ENCODE data around the gene NLE1. TPM values are rescaled to one million over a fixed set of nuclear protein-coding genes. Genes with fewer than 3 reads are reported as not detected.
"Not testable (repeated sequence)": the region's sequence is repeated elsewhere in the genome, so short reads cannot be mapped to it uniquely, and the experiment has no call there.

The NLE1 gene
- total RNA-seq, 1 donor from 2014 or later, result 23.8 TPM

- no peaks in the 10 kb centered on the region for H3K4me1 Mint-ChIP-seq
- no peaks in the 10 kb centered on the region for H3K9me3 Mint-ChIP-seq
- H3K4me3 Mint-ChIP-seq, result no peak overlapping the region
- TF ChIP-seq, protein P1, sequence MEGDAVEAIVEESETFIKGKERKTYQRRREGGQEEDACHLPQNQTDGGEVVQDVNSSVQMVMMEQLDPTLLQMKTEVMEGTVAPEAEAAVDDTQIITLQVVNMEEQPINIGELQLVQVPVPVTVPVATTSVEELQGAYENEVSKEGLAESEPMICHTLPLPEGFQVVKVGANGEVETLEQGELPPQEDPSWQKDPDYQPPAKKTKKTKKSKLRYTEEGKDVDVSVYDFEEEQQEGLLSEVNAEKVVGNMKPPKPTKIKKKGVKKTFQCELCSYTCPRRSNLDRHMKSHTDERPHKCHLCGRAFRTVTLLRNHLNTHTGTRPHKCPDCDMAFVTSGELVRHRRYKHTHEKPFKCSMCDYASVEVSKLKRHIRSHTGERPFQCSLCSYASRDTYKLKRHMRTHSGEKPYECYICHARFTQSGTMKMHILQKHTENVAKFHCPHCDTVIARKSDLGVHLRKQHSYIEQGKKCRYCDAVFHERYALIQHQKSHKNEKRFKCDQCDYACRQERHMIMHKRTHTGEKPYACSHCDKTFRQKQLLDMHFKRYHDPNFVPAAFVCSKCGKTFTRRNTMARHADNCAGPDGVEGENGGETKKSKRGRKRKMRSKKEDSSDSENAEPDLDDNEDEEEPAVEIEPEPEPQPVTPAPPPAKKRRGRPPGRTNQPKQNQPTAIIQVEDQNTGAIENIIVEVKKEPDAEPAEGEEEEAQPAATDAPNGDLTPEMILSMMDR (IDR thresholded peaks at IDR 0.05; ENCODE audit: unreplicated experiment), result no peak
- no peaks in the 10 kb centered on the region for H3K36me3 Mint-ChIP-seq
- H3K27me3 Mint-ChIP-seq (ENCODE audit: low read depth), result peaks cover 56% of the 10 kb centered on the region
- DNase-seq (ENCODE audit: low spot score in 2 of 2, unreplicated experiment in 2 of 2), result no peak
- no peak overlapping the region for H3K27ac Mint-ChIP-seq
Measured at GRCh38 chr17:35185849-35186248, 43.7 kb upstream of the NLE1 start.

DNA sequence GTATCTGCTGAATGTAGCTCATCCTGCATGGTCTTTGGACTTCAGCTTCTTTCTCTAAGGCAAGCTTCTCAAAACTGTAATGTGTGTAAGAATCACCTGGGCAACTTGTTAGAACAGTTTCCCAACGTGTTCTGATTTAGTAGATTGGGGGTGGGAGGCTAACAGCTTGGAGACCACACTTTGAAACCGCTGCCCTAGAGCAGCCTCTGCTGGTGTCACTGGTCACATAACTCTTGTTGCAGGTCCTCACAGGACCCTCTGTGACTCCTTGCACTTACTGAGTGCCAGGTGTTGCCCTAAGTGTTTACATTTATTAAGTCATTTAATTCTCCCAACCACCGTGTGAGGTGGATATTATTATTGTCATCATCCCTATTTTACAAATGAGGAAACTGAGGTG lies 42.2 kb upstream of the NLE1 start:
- H3K4me1 Mint-ChIP-seq, result no peaks in the 10 kb centered on the region
- no peaks in the 10 kb centered on the region for H3K36me3 Mint-ChIP-seq
- H3K4me3 Mint-ChIP-seq, result no peak overlapping the region
- DNase-seq (ENCODE audit: low spot score in 2 of 2, unreplicated experiment in 2 of 2), result no peak
- H3K9me3 Mint-ChIP-seq, result no peaks in the 10 kb centered on the region
- H3K27ac Mint-ChIP-seq, result no peak overlapping the region
- TF ChIP-seq, protein P1 (IDR thresholded peaks at IDR 0.05; ENCODE audit: unreplicated experiment), result no peak
- peaks cover 48% of the 10 kb centered on the region for H3K27me3 Mint-ChIP-seq (ENCODE audit: low read depth)

DNA sequence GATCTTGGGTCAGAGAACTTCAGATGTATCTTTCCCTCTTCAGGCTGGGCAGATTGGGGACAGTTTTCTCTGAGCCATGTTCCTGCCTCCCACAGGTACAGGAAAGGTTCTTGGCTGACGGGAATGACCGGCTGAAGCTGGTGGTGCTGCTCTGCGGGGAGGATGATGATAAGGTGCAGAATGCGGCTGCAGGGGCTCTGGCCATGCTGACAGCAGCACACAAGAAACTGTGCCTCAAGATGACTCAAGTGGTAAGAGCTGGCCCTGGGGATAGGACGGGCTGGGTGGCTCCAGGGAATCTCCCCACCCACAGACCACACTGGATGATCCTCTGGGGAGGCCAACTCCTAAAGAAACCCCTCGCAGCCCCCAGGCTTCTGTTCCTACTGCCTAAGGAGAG lies 41.2 kb upstream of the NLE1 start:
- Mint-ChIP-seq H3K4me3 (no peak overlapping the region), H3K9me3 (peaks cover 4% of the 10 kb centered on the region), H3K27me3 (ENCODE audit: low read depth) (peaks cover 45% of the 10 kb centered on the region), H3K36me3 (no peaks in the 10 kb centered on the region), H3K27ac (no peak overlapping the region), H3K4me1 (no peaks in the 10 kb centered on the region)
- TF ChIP-seq, protein P1 (IDR thresholded peaks at IDR 0.05; ENCODE audit: unreplicated experiment), result no peak
- DNase-seq (ENCODE audit: low spot score in 2 of 2, unreplicated experiment in 2 of 2), result no peak

DNA sequence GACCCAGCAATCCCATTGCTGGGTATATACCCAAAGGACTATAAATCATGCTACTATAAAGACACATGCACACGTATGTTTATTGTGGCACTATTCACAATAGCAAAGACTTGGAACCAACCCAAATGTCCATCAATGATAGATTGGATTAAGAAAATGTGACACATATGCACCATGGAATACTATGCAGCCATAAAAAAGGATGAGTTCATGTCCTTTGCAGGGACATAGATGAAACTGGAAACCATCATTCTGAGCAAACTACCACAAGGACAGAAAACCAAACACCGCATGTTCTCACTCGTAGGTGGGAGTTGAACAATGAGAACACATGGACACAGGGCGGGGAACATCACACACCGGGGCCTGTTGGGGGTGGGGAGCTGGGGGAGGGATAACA lies 37.3 kb upstream of the NLE1 start:
- not testable (repeated sequence) for H3K27ac Mint-ChIP-seq; H3K4me3 Mint-ChIP-seq; H3K4me1 Mint-ChIP-seq; H3K9me3 Mint-ChIP-seq; DNase-seq (ENCODE audit: low spot score in 2 of 2, unreplicated experiment in 2 of 2); H3K36me3 Mint-ChIP-seq
- H3K27me3 Mint-ChIP-seq (ENCODE audit: low read depth), result peaks cover 37% of the 10 kb centered on the region

DNA sequence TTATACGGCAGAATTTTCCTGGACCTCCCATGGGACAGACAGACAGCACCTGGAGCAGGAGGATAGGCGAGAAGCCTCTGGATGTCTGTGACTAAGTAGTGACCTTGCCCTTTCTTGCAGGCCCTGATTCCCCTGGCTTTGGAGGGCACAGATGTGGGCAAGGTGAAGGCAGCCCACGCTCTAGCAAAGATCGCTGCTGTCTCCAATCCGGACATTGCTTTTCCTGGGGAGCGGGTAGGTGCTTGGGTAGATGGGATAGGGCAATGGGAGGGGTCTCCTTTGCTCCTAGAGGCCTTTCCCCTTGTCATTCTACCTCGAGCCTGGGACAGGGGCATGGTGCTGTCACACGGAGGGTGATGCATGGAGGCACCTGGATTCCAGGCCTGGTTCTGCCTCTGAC lies 34.8 kb upstream of the NLE1 start:
- H3K27me3 Mint-ChIP-seq (ENCODE audit: low read depth), result peaks cover 20% of the 10 kb centered on the region
- H3K36me3 Mint-ChIP-seq, result no peaks in the 10 kb centered on the region

GRCh38 chr17:35175638-35176415 lies 33.7 kb upstream of the NLE1 start:
- no peaks in the 10 kb centered on the region for H3K36me3 Mint-ChIP-seq
- H3K9me3 Mint-ChIP-seq, result peaks cover 4% of the 10 kb centered on the region
- TF ChIP-seq, protein P1 (IDR thresholded peaks at IDR 0.05; ENCODE audit: unreplicated experiment), result no peak
- no peaks in the 10 kb centered on the region for H3K4me1 Mint-ChIP-seq
- H3K27me3 Mint-ChIP-seq (ENCODE audit: low read depth), result peaks cover 16% of the 10 kb centered on the region
- H3K27ac Mint-ChIP-seq, result no peak overlapping the region
- H3K4me3 Mint-ChIP-seq, result no peak overlapping the region
- DNase-seq (ENCODE audit: low spot score in 2 of 2, unreplicated experiment in 2 of 2), result no peak

More for the DNA sequence above, 34.8 kb upstream of the NLE1 start:
- Mint-ChIP-seq H3K27ac (no peak overlapping the region), H3K9me3 (peaks cover 4% of the 10 kb centered on the region), H3K4me1 (no peaks in the 10 kb centered on the region), H3K4me3 (no peak overlapping the region)
- DNase-seq (ENCODE audit: low spot score in 2 of 2, unreplicated experiment in 2 of 2), result no peak
- TF ChIP-seq, protein P1 (IDR thresholded peaks at IDR 0.05; ENCODE audit: unreplicated experiment), result no peak
